Measurements from ENCODE around the gene EPB41L4A.

GRCh38 chr5:112306956-112307355 lies 112.1 kb downstream of the EPB41L4A start:
- TF ChIP-seq CTCF (IDR thresholded peaks at IDR 0.05): no peak
- TF ChIP-seq POLR2A (IDR thresholded peaks at IDR 0.05): no peak
